Cardiac muscle cell (in vitro differentiated cells and primary cell): Measurements from ENCODE around the gene PTX3. TPM values are rescaled to one million over a fixed set of nuclear protein-coding genes. Genes with fewer than 3 reads are reported as not detected.

Source experiments
- DNase-seq, 2 donors: peaks; one replicate each; pipeline versions ENCODE4 v3.0.0 to v3.0.0-alpha.2; 2010 to 2017; ENCODE audit warnings: low read depth in 1 of 2, low spot score in 1 of 2
- H3K27ac ChIP-seq: fragments of 200-600 bp; sonication (generic); 2 replicates; pipeline ENCODE4 v1.5.1; 2016
- H3K27me3 ChIP-seq: fragments of 200-600 bp; sonication (generic); 2 replicates; pipeline ENCODE4 v1.6.0; 2016; ENCODE audit warnings: control low read depth
- H3K36me3 ChIP-seq: fragments of 200-600 bp; sonication (generic); 2 replicates; pipeline ENCODE4 v1.5.1; 2016; ENCODE audit warnings: control low read depth
- H3K4me1 ChIP-seq: fragments of 200-600 bp; sonication (generic); 2 replicates; pipeline ENCODE4 v1.8.1; 2017; ENCODE audit warnings: low read depth, mild to moderate bottlenecking, mixed run types
- H3K4me3 ChIP-seq: fragments of 200-600 bp; sonication (generic); 2 replicates; pipeline ENCODE4 v1.5.1; 2016; ENCODE audit warnings: mild to moderate bottlenecking
- H3K9me3 ChIP-seq: fragments of 200-600 bp; sonication (generic); 2 replicates; pipeline ENCODE4 v1.5.1; 2017; ENCODE audit warnings: low read depth, mild to moderate bottlenecking, control low read depth
- CTCF ChIP-seq: IDR thresholded peaks from 2 replicates; pipeline ENCODE4 v1.5.1; 2012; ENCODE audit warnings: low read depth, mild to moderate bottlenecking, low read length
- polyA plus RNA-seq: library from polyadenylated mRNA; unstranded; fragments of >200 nt; fragmentation: Nextera tagmentation; extraction: Ambion mirVana; gene quantifications from 2 replicates; pipeline ENCODE4 v1.2.1, GENCODE V29; 2016
- total RNA-seq: library from RNA; depleted of rRNA; stranded (reverse); fragments of >200 nt; gene quantifications from 2 replicates; pipeline ENCODE4 v1.2.3, GENCODE V29; 2016

The PTX3 gene
- total and polyA plus RNA-seq, 2 experiments from 2014 or later = 1.6 to 1.7 TPM

GRCh38 chr3:157487339-157487738 lies 50.7 kb downstream of the PTX3 start:
- no peak for TF ChIP-seq CTCF
- H3K27me3 ChIP-seq = no peaks in the 10 kb centered on the region
- DNase-seq = peak in 1 of 2 donors; percentile 69
- no peaks in the 10 kb centered on the region for H3K36me3 ChIP-seq
- H3K9me3 ChIP-seq = no peaks in the 10 kb centered on the region
- H3K4me1 ChIP-seq = peaks cover 6% of the 10 kb centered on the region
- H3K27ac ChIP-seq = no peak overlapping the region
- no peak overlapping the region for H3K4me3 ChIP-seq

GRCh38 chr3:157488144-157488543 lies 51.5 kb downstream of the PTX3 start:
- H3K4me1 ChIP-seq = peaks cover 11% of the 10 kb centered on the region
- no peaks in the 10 kb centered on the region for H3K27me3 ChIP-seq
- H3K4me3 ChIP-seq = no peak overlapping the region
- no peaks in the 10 kb centered on the region for H3K36me3 ChIP-seq
- no peak overlapping the region for H3K27ac ChIP-seq
- no peak for TF ChIP-seq CTCF
- DNase-seq = no peak
- no peaks in the 10 kb centered on the region for H3K9me3 ChIP-seq

- no peak for DNase-seq
- no peak for TF ChIP-seq CTCF
- Histone ChIP-seq H3K27me3 (no peaks in the 10 kb centered on the region), H3K9me3 (no peaks in the 10 kb centered on the region), H3K4me3 (no peak overlapping the region), H3K4me1 (peaks cover 11% of the 10 kb centered on the region), H3K36me3 (no peaks in the 10 kb centered on the region), H3K27ac (no peak overlapping the region)
These were observed 54.5 kb downstream of the PTX3 start for GRCh38 chr3:157491136-157491535.

Other genes starting within 250 kb of the PTX3 start
- gene VEPH1, start 66.6 kb downstream of the PTX3 start, total RNA-seq = 1.1 and 2.5 TPM in 2 replicates
- 0.32 and 1.7 TPM in 2 replicates for gene VEPH1, start 66.6 kb downstream of the PTX3 start, polyA plus RNA-seq